ENCODE results near the gene CYP1A1. TPM values are rescaled to one million over a fixed set of nuclear protein-coding genes. Genes with fewer than 3 reads are reported as not detected.
A peak's percentile ranks its signal among the peaks of the same experiment; 100 is the strongest.
"Not testable (repeated sequence)": the region's sequence is repeated elsewhere in the genome, so short reads cannot be mapped to it uniquely, and the experiment has no call there.

The CYP1A1 gene
- total RNA-seq, 2 donors from 2014 or later, result 0.82 TPM; not detected in 1

DNA sequence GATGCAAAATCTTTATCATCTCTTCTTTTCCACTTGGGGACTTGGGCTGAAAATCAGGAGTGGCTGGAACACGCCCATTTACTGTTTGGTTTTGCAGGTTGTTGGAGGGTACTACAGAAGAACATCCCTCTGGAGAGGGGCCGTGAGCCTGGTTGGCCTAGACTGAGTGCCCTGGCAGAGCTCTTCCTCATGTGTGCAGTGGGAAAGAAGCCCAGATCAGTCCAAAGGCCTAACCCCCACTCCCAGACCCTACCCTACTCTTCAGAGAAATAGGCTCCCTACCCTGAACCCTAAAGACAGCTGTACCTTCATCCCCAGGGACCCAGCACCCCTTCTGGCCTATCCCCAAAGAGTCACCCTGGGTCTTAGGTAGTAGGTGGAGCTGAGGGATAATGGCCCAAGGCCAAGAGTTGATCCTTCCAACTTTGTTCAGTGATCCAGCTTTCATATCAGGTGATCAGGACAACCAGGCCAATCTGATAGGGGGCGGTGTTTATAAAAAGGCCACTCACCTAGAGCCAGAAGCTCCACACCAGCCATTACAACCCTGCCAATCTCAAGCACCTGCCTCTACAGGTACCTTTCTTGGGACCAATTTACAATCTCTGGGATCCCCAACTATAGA is 23.1 kb upstream of the CYP1A1 start, which contains the start of gene CYP1A2:
TSS of gene CYP1A2 (plus strand) at position 524 of the 625 bp plus-strand sequence. CDS start 894 bp downstream, outside the sequence.
- DNase-seq, result no peak
- ATAC-seq, result no peak
- intact Hi-C loops (cut with DNase I, micrococcal nuclease), result no loop called here

DNA sequence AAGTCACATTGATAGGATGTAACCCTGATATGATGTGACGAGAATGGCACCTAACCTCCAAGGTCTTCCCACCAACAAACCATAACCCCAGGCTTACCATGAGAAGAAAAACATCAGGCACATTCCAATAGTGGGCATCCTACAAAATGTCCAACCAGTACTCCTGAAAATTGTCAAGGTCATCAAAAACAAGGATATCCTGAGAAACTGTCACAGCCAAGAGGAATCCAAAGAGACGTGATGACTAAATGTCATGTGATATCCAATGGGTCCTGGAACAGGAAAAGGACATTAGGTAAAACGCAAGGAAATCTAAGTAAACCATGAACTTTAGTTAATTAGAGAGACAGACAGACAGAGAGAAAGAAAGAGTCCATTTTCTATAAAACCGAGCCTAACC is 21.1 kb upstream of the CYP1A1 start:
- intact Hi-C loops (cut with DNase I, micrococcal nuclease), result no loop called here
- ATAC-seq (no peak), DNase-seq (no peak)

DNA sequence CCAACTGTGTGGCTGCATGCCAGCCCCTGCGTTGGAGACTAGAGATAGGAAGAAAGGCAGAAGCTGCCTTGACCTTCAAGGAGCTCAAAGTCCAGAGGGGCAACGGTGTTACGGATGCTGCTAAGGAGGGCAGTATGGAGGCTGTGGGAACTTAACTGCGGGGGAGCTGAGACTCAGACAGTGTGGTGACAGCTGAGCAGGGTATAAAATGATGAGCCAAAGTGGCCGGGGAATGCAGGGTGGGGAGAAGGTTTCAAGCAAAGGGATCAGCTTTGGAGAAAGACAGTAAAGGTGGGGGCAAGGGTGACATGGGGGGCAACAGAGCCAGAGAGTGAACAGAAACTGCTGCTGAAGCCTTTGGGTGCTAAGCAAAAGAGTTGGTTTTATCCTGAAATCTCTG is 17.1 kb upstream of the CYP1A1 start:
- no peak for DNase-seq
- intact Hi-C loops (cut with DNase I, micrococcal nuclease), result no loop called here
- ATAC-seq, result no peak

DNA sequence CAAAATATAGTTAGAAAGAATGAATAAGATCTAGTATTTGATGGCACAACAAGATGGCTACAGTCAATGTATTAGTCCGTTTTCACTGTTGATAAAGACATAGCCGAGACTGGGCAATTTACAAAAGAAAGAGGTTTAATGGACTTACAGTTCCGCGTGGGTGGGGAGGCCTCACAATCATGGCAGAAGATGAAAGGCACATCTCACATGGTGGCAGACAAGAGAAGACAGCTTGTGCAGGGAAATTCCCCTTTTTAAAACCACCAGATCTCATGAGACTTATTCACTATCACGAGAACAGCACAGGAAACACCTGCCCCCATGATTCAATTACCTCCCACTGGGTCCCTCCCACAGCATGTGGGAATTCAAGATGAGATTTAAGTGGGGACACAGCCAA is 12.9 kb upstream of the CYP1A1 start:
- DNase-seq; intact Hi-C loops (cut with DNase I, micrococcal nuclease); ATAC-seq: not testable (repeated sequence)

GRCh38 chr15:74735305-74735704 is 10.0 kb upstream of the CYP1A1 start:
- no peak for ATAC-seq
- intact Hi-C loops (cut with DNase I, micrococcal nuclease), result no loop called here
- DNase-seq, result no peak

GRCh38 chr15:74733269-74733668 is 7.9 kb upstream of the CYP1A1 start:
- intact Hi-C loops (cut with DNase I, micrococcal nuclease), result no loop called here
- no peak for DNase-seq
- no peak for ATAC-seq

DNA sequence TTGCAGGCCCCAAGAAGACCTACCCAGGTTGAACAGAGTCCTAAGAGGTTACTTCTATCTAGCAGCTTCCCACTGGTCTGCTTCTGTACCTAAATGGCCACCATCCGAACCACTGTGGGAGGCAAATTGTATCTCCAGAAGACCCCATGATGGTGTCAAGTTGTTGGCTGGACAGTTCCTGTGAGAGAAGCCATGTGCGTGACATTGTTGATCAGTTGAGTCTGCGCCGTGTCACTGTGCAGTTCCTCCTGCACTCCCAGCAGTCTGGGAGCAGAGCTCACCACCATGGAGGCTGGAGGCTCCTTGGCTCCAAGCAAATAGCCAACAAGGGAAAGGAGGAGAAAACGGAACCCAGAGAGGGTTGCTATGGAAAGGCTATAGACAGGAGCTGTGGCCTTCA is 7.5 kb upstream of the CYP1A1 start:
- intact Hi-C loops (cut with DNase I, micrococcal nuclease), result no loop called here
- ATAC-seq (no peak), DNase-seq (no peak)

- intact Hi-C loops (cut with DNase I, micrococcal nuclease), result no loop called here
- DNase-seq (no peak), ATAC-seq (no peak)
Measured at GRCh38 chr15:74730619-74731316, 5.4 kb upstream of the CYP1A1 start.

DNA sequence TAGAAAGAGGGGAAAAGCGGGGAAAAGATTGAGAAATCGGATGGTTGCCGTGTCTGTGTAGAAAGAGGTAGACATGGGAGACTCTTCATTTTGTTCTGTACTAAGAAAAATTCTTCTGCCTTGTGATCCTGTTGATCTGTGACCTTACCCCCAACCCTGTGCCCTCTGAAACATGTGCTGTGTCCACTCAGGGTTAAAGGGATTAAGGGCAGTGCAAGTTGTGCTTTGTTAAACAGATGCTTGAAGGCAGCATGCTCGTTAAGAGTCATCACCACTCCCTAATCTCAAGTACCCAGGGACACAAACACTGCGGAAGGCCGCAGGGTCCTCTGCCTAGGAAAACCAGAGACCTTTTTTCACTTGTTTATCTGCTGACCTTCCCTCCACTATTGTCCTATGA is 4.0 kb upstream of the CYP1A1 start:
- ATAC-seq; DNase-seq; intact Hi-C loops (cut with DNase I, micrococcal nuclease): not testable (repeated sequence)

DNA sequence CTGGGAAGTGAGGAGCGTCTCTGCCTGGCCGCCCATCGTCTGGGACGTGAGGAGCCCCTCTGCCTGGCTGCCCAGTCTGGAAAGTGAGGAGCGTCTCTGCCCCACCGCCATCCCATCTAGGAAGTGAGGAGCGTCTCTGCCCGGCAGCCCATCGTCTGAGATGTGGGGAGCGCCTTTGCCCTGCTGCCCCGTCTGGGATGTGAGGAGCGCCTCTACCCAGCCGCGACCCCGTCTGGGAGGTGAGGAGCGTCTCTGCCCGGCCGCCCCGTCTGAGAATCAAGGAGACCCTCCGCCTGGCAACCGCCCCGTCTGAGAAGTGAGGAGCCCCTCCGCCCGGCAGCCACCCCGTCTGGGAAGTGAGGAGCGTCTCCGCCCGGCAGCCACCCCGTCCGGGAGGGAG is 3.4 kb upstream of the CYP1A1 start:
- DNase-seq; ATAC-seq; intact Hi-C loops (cut with DNase I, micrococcal nuclease): not testable (repeated sequence)

GRCh38 chr15:74727727-74728126 is 2.4 kb upstream of the CYP1A1 start:
- intact Hi-C loops (cut with DNase I, micrococcal nuclease), result no loop called here
- ATAC-seq, result no peak
- DNase-seq, result no peak

- intact Hi-C loops (cut with DNase I, micrococcal nuclease), result no loop called here
- ATAC-seq (no peak), DNase-seq (no peak)
Measured at GRCh38 chr15:74726774-74727164, 1.4 kb upstream of the CYP1A1 start.

DNA sequence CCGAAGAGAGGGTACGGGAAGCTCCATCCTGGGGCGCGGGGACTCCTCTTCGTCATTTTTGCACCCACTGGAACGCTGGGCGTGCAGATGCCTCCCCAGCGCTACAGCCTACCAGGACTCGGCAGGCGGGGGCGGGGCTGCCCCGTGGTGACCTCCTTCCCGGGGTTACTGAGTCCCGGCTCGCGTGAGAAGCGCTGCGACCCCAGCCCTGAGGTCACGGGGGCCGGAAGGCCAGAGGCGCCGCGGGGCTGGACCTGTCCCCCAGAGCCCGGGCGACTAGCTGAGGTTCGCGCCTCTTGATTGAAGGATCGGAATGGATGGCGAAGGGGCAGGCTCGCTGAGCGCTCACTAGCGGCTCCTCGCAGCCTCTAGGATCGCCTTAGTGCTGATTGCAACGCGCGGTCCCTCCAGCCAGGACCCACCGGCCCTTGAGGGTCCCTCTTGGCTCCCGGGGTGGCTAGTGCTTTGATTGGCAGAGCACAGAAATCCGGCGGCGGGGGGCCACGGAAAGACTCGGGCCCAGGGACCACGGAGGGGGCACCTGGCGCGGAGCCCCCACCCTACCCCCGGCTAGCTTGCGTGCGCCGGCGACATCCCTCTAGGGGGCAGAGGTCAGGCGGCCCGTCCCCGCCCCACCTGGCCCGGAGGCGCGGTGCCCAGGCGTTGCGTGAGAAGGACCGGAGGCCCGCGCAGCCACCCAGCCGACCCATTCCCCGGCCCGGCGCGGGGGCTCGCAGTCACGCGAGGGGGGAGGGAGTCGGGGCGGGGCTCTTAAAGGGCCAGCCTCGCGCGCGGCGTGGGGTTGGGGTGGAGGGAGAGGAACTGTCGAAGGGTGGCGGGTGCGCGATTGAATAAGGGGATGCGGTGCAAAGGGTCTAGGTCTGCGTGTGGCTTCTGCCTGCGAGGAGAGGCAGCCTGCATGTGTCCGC is 781 bp upstream of the CYP1A1 start:
- intact Hi-C loops (cut with DNase I, micrococcal nuclease), result no loop called here
- ATAC-seq (peak; percentile 69), DNase-seq (peak; percentile 30 to 43)

DNA sequence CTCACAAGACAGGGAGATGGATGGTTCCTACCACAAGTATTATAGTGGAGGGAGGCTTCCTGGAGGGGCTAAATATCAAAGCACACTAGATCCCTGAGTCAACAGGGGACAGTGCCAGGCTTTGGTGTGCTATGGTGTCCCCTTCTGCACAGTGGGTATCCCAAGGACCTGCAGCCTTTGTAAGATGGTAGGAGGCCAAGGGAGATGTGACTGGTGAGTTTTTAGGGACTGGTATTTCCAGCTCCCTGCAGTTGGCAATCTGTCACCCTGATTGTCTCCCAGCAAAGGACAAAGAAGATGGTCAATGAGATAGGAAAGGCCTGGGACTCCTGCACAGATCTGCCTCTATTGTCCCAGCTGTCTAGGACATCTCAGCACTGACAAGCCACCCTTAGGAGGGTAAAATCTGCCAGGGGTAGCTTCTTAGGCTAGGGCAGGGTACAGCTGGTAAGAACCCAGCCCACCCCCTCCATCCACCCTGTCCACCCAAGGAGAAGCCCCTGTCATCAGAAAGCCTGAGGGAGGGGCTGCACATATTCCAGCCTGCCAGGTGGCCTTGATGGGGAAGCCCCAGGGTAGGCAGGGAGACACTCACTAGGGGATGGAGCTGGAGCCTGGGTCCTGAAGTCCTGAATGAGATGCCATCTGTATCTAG is 631 bp downstream of the CYP1A1 start:
- intact Hi-C loops (cut with DNase I, micrococcal nuclease), result no loop called here
- no peak for DNase-seq
- ATAC-seq, result no peak

GRCh38 chr15:74723754-74724334 is 1.5 kb downstream of the CYP1A1 start:
- intact Hi-C loops (cut with DNase I, micrococcal nuclease), result no loop called here
- DNase-seq, result no peak
- peak; percentile 58 for ATAC-seq

DNA sequence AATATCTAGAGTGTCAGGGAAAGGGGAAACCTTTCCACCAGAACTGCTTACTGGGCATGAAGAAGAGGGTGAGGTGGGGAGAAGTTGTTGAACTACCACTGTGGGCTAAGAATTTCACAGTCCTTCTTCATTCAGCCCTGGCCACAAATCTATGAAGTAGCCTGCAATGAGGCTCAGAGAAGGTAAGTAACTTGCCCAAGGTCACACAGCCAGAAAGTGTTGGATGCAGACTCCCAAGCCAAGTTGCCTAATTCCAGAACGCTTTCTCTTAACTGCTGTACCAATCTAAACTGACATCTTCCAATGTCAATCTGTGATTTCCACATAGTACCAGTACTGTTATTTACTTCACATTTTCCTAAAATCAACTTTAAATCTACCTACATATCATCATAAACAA is 2.1 kb downstream of the CYP1A1 start:
- intact Hi-C loops (cut with DNase I, micrococcal nuclease), result no loop called here
- ATAC-seq (no peak), DNase-seq (no peak)

DNA sequence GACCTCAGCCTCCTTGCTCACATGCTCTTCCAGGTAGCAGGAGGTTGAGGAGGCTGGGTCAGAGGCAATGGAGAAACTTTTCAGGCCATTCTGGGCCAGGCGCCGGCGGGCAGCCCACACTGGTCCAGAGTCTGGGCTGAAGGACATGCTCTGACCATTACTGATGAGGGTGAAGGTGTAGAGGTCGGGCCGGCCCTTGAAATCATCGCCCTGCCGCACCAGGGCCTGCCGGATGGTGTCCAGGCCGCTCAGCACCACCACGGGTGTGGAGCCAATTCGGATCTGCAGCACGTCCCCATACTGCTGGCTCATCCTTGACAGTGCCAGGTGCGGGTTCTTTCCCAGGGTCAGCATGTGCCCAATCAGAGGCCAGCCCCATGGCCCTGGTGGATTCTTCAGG is 2.7 kb downstream of the CYP1A1 start:
- ATAC-seq (no peak), DNase-seq (no peak)
- intact Hi-C loops (cut with DNase I, micrococcal nuclease), result no loop called here

DNA sequence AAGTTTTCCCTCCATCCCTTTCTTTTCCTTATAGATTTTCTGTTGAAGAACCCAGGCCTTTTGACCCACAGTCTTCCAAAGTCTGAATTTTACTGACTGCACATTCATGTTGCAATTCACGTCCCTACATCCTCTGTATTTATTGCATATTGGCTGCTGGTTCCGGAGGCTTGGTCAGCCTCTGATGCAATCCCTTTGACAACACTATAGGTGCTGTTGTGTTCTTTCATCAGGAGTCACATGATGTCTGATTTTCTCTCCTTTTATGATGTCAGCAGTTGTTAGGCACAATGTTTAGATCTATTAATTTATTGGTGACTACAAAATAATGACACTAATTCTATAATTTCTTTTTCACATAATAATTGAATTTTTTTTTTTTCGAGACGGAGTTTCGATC is 8.7 kb downstream of the CYP1A1 start:
- DNase-seq, result no peak
- intact Hi-C loops (cut with DNase I, micrococcal nuclease), result no loop called here
- ATAC-seq, result no peak

GRCh38 chr15:74712311-74712710 is 13.0 kb downstream of the CYP1A1 start:
- DNase-seq (no peak), ATAC-seq (no peak)
- intact Hi-C loops (cut with DNase I, micrococcal nuclease), result no loop called here
